Measurements from ENCODE around the gene AGBL3.
"Not testable (repeated sequence)": the region's sequence is repeated elsewhere in the genome, so short reads cannot be mapped to it uniquely, and the experiment has no call there.

Gene AGBL3

GRCh38 chr7:134966691-134967090, 19.6 kb upstream of the AGBL3 start:
- no peak for DNase-seq

GRCh38 chr7:134968110-134968509, 18.2 kb upstream of the AGBL3 start:
- DNase-seq: no peak

- DNase-seq: not testable (repeated sequence)
These were observed 4.7 kb upstream of the AGBL3 start for GRCh38 chr7:134981645-134982044.

- DNase-seq: no peak
These were observed 380 bp upstream of the AGBL3 start for GRCh38 chr7:134985894-134986362.

- DNase-seq: no peak
These were observed 1.9 kb downstream of the AGBL3 start for GRCh38 chr7:134988161-134988560.

GRCh38 chr7:134991469-134992339, 5.4 kb downstream of the AGBL3 start:
- no peak for DNase-seq

GRCh38 chr7:134992626-134993179, 6.4 kb downstream of the AGBL3 start:
- no peak for DNase-seq

- no peak for DNase-seq
These were observed 7.7 kb downstream of the AGBL3 start for GRCh38 chr7:134993877-134994456.

- DNase-seq: no peak
These were observed 9.2 kb downstream of the AGBL3 start for GRCh38 chr7:134995239-134996096.

- DNase-seq: no peak
These were observed 9.8 kb downstream of the AGBL3 start for GRCh38 chr7:134996097-134996550.

- DNase-seq: no peak
These were observed 11.0 kb downstream of the AGBL3 start for GRCh38 chr7:134997214-134997885.

- DNase-seq: no peak
These were observed 12.8 kb downstream of the AGBL3 start for GRCh38 chr7:134999136-134999535.

- DNase-seq: no peak
These were observed 15.3 kb downstream of the AGBL3 start for GRCh38 chr7:135001390-135002165.

- DNase-seq: no peak
These were observed 25.9 kb downstream of the AGBL3 start for GRCh38 chr7:135012229-135012628.

- DNase-seq: no peak
These were observed 37.3 kb downstream of the AGBL3 start for GRCh38 chr7:135023622-135024021.

- no peak for DNase-seq
These were observed 48.9 kb downstream of the AGBL3 start for GRCh38 chr7:135035252-135035651.

GRCh38 chr7:135067017-135067416, 80.7 kb downstream of the AGBL3 start:
- DNase-seq: not testable (repeated sequence)

- no peak for DNase-seq
These were observed 87.8 kb downstream of the AGBL3 start for GRCh38 chr7:135074096-135074495.

GRCh38 chr7:135074531-135074930, 88.2 kb downstream of the AGBL3 start:
- DNase-seq: no peak

- DNase-seq: no peak
These were observed 89.4 kb downstream of the AGBL3 start for GRCh38 chr7:135075716-135076115.

GRCh38 chr7:135076882-135077281, 90.6 kb downstream of the AGBL3 start:
- no peak for DNase-seq

Data from inflammatory macrophage treated with lipopolysaccharide for 1 hour (primary cell).